NB4 (cell line): Measurements from ENCODE around the gene CHM.

Experiments
- CTCF ChIP-seq: IDR thresholded peaks from one replicate; pipeline ENCODE4 v1.5.1; 2012; ENCODE audit warnings: low read depth, low read length
- MAX ChIP-seq: IDR thresholded peaks from 2 replicates; pipeline ENCODE4 v1.6.1; 2011; ENCODE audit warnings: low read depth, low read length
- MYC ChIP-seq: IDR thresholded peaks from 2 replicates; pipeline ENCODE4 v1.6.1; 2011; ENCODE audit warnings: low read depth, low read length
- POLR2A ChIP-seq: IDR thresholded peaks from 2 replicates; pipeline ENCODE4 v1.6.1; 2011; ENCODE audit warnings: mild to moderate bottlenecking; ENCODE audit not compliant: insufficient read length; ENCODE audit errors: extremely low read depth

- TF ChIP-seq CTCF (no peak), POLR2A (no peak), MAX (no peak), MYC (no peak)
These were observed 218.6 kb downstream of the CHM start for GRCh38 chrX:85828771-85829170.
